HG03354 (cell line): Measurements from ENCODE around the gene FNDC3B.

ENCODE experiments used
- ATAC-seq: cut with Tn5 transposase; IDR thresholded peaks from one replicate; pipeline ENCODE4 v1.9.1; 2021; ENCODE audit warnings: mild to moderate bottlenecking; ENCODE audit not compliant: unreplicated experiment, poor library complexity, severe bottlenecking

The FNDC3B gene

GRCh38 chr3:172128858-172129257 is 89.5 kb downstream of the FNDC3B start:
- no peak for ATAC-seq

GRCh38 chr3:172129498-172129849 is 90.1 kb downstream of the FNDC3B start:
- ATAC-seq, result no peak

DNA sequence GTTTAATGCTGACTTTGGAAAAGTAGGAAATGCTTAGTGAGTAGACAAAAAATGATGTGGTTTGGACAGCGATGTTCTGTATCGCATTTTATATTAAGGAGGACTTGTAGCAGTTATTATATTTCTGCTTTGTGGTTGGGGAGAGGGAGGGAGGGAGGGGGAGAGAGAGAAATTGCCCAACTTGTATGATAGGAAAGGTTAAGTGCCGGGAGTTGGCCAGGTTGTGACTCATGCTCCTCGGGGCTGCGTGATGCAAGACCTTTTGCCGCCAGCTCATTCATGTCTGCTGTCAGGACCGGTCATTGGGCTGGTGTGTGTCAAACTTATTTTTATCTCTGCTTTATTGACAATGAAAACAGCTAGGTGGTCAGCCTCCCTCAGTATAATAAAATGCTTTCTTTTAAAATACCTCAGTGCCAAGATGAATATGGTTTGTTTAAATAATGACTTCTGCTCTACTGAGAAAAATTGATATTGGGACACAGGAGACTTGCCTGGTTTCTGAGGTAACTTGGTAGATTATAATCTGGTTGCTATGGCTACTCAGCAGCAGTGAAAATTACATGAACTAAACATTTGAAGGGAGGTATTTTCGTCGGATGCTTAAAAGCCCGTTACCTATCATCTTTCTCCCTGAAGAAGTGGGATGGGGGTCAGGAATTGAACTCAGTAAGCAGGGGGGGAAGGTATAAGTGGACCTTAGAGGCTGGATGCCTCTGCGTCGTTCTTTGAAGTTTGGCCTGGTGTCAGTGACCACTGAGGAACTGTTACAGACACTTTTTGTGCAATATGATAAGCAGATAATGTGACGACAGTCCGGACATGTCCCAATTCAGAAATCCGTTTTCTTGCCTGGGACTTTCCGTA is 90.7 kb downstream of the FNDC3B start:
- ATAC-seq, result no peak

- no peak for ATAC-seq
These were observed 91.3 kb downstream of the FNDC3B start for GRCh38 chr3:172130717-172131050.

DNA sequence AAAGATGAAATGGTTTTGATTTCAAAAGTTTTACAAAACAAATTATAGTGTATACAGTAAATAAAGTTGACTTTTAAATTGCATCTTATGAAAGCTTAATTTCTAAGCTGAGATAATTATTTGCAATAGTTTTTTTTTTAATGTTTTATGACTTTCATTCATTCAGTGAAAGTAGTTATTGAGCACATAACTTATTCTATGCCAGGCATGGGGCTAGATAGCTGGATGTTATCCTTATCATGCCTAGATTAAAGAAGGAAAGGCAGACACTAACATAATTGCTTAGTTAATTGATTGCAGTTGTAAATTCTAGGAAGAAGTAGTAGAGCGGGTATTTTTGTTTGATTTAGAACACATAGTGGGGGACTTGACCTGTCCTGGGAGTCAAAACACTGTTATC is 92.4 kb downstream of the FNDC3B start:
- no peak for ATAC-seq

DNA sequence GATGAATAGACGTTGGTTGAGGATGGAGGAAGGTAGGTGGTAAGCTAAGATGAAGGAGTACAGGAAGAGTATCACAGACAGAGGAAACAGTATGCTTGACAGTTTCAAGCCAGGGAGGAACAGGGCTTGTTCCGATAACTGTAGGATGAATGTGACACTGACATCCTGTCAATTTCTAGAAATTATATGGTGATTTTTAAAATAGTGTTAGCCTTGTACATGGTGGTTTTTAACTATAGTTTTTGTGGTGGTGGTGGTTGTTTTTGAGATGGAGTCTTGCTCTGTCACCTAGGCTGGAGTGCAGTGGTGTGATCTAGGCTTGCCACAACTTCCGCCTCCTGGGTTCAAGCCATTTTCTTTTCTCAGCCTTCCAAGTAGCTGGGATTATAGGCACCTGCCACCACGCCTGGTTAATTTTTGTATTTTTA is 92.8 kb downstream of the FNDC3B start:
- ATAC-seq, result no peak

DNA sequence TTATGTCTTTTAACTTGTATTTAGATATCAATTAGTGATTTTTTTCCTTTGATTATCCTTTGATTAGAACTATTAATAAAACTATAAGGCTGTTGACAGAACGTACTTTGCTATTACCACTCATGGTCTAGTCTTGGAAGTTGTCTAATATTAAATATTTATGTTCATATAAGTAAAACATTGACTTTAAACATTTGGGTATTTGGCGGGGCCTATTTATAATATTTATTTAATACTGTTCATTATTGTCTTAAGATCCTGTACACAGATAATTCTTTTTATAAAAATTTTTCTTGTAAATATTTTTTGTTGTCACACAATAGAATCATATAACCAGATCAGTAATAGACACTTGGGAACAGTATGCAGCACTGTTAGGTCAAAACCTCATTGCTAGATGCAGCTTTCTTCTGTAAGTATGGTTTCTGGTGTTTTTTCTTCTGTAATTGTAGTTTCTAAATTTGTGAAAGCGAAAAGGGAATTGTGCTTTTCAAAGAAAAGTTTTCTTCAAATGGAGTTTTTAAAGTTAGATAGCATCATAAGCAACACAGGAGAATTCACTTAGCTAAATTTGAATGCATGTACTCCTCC is 93.4 kb downstream of the FNDC3B start:
- no peak for ATAC-seq

GRCh38 chr3:172133838-172134237 is 94.5 kb downstream of the FNDC3B start:
- ATAC-seq, result no peak

- ATAC-seq, result peak; percentile 47
These were observed 95.0 kb downstream of the FNDC3B start for GRCh38 chr3:172134352-172134751.

DNA sequence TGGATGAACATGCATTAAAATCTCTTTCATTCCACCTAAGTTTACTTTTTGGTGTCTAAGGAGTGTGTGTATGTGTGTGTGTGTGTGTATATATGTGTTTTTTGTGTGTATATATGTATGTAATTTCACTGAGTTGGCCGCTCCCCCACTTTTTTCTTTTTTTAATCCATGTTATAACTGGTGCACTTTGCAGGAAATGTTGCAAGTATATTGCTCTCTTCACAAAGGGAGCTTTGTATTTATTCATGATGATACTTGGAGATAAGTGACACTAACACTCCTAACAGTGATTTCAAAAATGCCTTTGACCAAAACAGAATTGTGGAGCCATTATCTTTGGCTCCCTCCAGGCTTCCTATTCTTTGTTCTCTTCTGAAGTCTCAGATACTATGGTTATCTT is 95.8 kb downstream of the FNDC3B start:
- ATAC-seq, result no peak

DNA sequence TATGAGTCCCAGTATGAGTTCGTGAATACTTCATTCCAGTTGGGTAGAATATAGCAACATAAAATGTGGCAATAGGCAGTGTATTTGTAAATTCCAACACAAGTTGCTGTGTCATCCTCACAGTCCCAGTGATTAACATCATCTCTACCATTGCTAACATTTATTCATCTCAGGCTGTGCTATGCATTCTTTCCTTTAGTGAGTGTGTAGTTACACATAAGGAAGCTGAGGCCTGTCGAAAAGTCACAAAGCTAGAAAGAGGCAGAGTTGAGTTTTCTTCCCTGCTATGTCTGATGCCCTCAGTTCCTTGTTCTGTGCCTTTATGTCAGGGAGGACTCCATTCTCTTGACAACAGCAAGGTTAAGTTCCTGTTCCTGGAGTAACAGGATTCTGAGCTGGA is 96.4 kb downstream of the FNDC3B start:
- no peak for ATAC-seq

DNA sequence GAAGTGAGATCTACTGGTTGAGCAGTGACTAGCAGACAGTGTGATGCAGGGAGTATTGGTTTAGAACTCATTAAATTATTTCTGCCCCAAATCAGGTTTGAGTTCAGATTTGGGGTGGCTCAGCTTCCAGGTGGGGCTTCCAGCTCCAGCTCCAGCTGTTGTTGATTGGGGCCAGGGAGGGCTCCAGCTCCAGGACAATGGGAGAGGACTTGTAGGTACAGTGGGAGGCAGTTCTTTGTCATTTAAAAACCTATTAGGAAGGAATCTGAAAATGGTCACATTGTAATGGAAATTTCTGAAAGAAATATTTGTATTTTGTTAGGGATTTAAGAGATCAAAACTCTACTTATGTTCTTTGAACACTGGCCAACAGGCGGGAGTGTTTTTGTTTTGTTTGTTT is 97.0 kb downstream of the FNDC3B start:
- ATAC-seq, result no peak

DNA sequence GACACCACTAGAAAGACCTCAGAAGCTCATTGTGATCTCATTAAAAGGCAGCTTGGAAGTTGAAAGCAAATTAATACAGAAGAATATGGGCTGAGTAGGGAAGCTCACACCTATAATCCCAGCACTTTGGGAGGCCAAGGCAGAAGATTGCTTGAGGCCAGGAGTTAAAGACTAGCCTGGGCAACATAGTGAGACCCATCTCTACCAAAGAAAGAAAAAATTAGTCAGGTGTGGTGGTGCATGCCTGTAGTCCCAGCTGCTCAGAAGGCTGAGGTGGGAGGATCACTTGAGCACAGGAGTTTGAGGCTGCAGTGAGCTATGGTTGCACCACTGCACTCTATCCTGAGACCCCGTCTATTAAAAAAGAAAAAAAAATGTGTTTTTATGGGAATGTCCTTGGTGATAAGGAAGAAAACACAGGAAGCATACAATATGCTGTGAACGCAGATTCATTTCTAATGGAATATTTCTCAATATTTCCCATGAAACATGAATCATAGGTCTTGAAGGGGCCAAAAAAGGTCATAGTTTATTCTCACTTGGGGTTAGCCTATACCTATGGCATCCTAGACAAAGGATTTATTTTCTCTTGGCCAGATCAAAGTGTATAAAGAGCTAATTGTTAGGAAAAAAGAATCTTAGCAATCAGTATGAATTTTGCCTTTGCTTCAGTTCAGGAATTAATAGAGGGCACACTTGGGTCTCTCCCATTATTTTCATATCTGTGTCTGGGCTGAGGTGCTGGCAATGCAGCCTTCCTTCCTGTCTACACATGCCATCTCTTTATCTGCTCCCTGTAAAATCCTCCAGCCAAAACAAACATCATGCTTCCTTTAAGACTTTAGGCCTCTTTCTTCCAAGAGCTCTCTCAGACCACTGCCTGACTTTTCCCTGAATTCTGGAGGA is 98.2 kb downstream of the FNDC3B start:
- no peak for ATAC-seq

DNA sequence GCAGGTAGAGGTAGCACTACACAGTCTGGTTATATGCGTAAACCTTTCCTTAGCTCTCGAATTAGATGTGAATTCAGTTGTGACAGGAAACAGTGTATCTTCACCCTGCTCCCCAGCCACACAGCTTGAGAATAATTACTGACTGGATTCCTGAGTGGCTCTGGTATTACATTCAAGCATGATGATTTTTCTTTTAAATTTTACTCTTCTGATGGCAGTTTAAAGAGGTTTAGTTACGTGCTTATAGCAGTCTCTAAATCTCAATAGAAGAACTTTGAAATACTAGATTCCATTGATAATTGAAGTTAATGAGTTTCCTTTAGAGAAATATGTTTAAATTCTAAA is 98.8 kb downstream of the FNDC3B start:
- ATAC-seq, result no peak

GRCh38 chr3:172138792-172139507 is 99.6 kb downstream of the FNDC3B start:
- peak; percentile 34 for ATAC-seq

- no peak for ATAC-seq
These were observed 100.3 kb downstream of the FNDC3B start for GRCh38 chr3:172139528-172140276.

DNA sequence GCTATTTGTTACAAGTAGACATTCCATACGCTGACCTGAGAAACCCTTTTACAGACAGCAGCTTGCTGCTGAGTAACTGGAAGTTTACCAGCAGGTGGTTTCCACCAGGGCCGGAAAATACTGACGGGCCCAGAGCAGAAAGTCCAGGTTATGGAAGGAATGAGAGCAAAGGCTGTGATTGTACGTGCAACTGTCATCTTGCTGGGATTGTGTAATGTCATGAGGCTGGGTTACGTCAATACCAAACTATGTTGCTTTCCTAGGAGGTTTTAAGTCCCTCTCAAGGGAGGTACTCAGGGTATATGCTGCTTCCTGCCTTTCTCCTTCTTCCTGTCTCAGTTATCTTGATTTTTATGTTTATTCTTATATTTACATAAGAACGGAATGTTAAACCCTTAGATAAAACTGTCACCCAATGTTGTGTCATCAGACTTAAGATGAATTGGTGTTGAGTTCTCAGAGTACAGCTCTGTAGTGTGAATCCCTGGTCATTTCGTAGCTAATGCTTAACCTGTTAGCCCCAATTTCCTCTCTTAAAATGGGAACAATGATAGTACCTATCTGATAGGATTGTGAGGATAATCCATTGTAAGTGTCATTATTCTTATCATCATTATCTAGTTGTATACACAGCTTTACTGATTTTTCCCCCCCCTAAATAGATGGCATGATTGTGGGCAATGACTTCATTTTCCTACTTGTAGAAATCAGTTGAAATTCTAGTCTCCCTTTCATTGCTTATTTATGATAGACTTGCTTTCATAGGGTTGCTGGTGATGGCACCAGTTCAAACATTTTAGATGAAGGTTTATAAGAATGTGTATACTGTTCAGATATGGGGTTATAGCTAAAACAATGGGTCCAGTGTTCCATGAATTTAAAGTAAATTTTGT is 101.4 kb downstream of the FNDC3B start:
- ATAC-seq, result no peak

GRCh38 chr3:172142051-172142863 is 102.9 kb downstream of the FNDC3B start:
- peak; percentile 81 for ATAC-seq
